GM20431 (cell line): ENCODE results near the gene FGF22.
"Not testable (repeated sequence)": the region's sequence is repeated elsewhere in the genome, so short reads cannot be mapped to it uniquely, and the experiment has no call there.

Source experiments
- in situ Hi-C: fragments of 300-500 bp; cut with MseI, MboI; formaldehyde crosslinking; loops from one replicate; pipeline ENCODE4 v1.15.0; 2020; ENCODE audit warnings: low sequenced_read_pairs; ENCODE audit not compliant: unreplicated experiment

FGF22 gene

GRCh38 chr19:620166-620862 is 19.4 kb upstream of the FGF22 start:
- in situ Hi-C loops = no loop called here

GRCh38 chr19:621191-621590 is 18.5 kb upstream of the FGF22 start:
- in situ Hi-C loops = not testable (repeated sequence)

GRCh38 chr19:621819-622218 is 17.9 kb upstream of the FGF22 start:
- in situ Hi-C loops = no loop called here

- in situ Hi-C loops = no loop called here
These were observed 17.0 kb upstream of the FGF22 start for GRCh38 chr19:622666-623065.

GRCh38 chr19:623175-623916 is 16.3 kb upstream of the FGF22 start:
- in situ Hi-C loops = no loop called here

GRCh38 chr19:623974-624373 is 15.7 kb upstream of the FGF22 start:
- in situ Hi-C loops = no loop called here

GRCh38 chr19:624433-625109 is 15.1 kb upstream of the FGF22 start:
- in situ Hi-C loops = no loop called here

- in situ Hi-C loops = no loop called here
These were observed 14.4 kb upstream of the FGF22 start for GRCh38 chr19:625257-625656.

- in situ Hi-C loops = not testable (repeated sequence)
These were observed 13.1 kb upstream of the FGF22 start for GRCh38 chr19:626566-626965.

GRCh38 chr19:628168-628567 is 11.5 kb upstream of the FGF22 start:
- in situ Hi-C loops = no loop called here

- in situ Hi-C loops = not testable (repeated sequence)
These were observed 10.2 kb upstream of the FGF22 start for GRCh38 chr19:629515-629914.

GRCh38 chr19:629961-630714 is 9.5 kb upstream of the FGF22 start:
- in situ Hi-C loops = no loop called here

- in situ Hi-C loops = no loop called here
These were observed 7.1 kb upstream of the FGF22 start for GRCh38 chr19:632579-633067.

GRCh38 chr19:633068-633785 is 6.5 kb upstream of the FGF22 start, which contains the start of gene POLRMT:
Gene POLRMT, minus strand, starts transcription at chr19:633537. Its CDS starts 25 bp downstream, at chr19:633512.
- in situ Hi-C loops = no loop called here

- in situ Hi-C loops = no loop called here
These were observed 5.7 kb upstream of the FGF22 start for GRCh38 chr19:633786-634639.

- in situ Hi-C loops = no loop called here
These were observed 4.6 kb upstream of the FGF22 start for GRCh38 chr19:634975-635652.

GRCh38 chr19:638906-639252 is 800 bp upstream of the FGF22 start:
- in situ Hi-C loops = no loop called here

- in situ Hi-C loops = no loop called here
These were observed 481 bp downstream of the FGF22 start for GRCh38 chr19:640161-640558.
